ENCODE results near the gene PRKCH.

The PRKCH gene

GRCh38 chr14:61476105-61476753, 154.8 kb downstream of the PRKCH start:
- Mint-ChIP-seq H3K9me3 (no peaks in the 10 kb centered on the region), H3K4me1 (peaks cover 28% of the 10 kb centered on the region), H3K27ac (no peak overlapping the region), H3K27me3 (ENCODE audit: low read depth, poor library complexity) (peaks cover 30% of the 10 kb centered on the region), H3K4me3 (no peak overlapping the region), H3K36me3 (ENCODE audit: low read depth) (no peaks in the 10 kb centered on the region)
- TF ChIP-seq CTCF (IDR thresholded peaks at IDR 0.05): no peak
- DNase-seq: no peak

- no peak for TF ChIP-seq CTCF (IDR thresholded peaks at IDR 0.05)
- H3K9me3 Mint-ChIP-seq: no peaks in the 10 kb centered on the region
- peaks cover 30% of the 10 kb centered on the region for H3K27me3 Mint-ChIP-seq (ENCODE audit: low read depth, poor library complexity)
- H3K27ac Mint-ChIP-seq: peak overlapping the region; percentile 6
- H3K4me1 Mint-ChIP-seq: peaks cover 23% of the 10 kb centered on the region
- peak overlapping the region; percentile 1 for H3K4me3 Mint-ChIP-seq
- no peak for DNase-seq
- no peaks in the 10 kb centered on the region for H3K36me3 Mint-ChIP-seq (ENCODE audit: low read depth)
These were observed 155.5 kb downstream of the PRKCH start for GRCh38 chr14:61476754-61477410.

- no peaks in the 10 kb centered on the region for H3K36me3 Mint-ChIP-seq (ENCODE audit: low read depth)
- no peak overlapping the region for H3K27ac Mint-ChIP-seq
- H3K27me3 Mint-ChIP-seq (ENCODE audit: low read depth, poor library complexity): peaks cover 29% of the 10 kb centered on the region
- no peak for TF ChIP-seq CTCF (IDR thresholded peaks at IDR 0.05)
- H3K9me3 Mint-ChIP-seq: no peaks in the 10 kb centered on the region
- peaks cover 22% of the 10 kb centered on the region for H3K4me1 Mint-ChIP-seq
- no peak overlapping the region for H3K4me3 Mint-ChIP-seq
- no peak for DNase-seq
These were observed 156.5 kb downstream of the PRKCH start for GRCh38 chr14:61477712-61478462.

- Mint-ChIP-seq H3K27ac (no peak overlapping the region), H3K27me3 (ENCODE audit: low read depth, poor library complexity) (peaks cover 22% of the 10 kb centered on the region), H3K4me1 (peaks cover 22% of the 10 kb centered on the region), H3K36me3 (ENCODE audit: low read depth) (no peaks in the 10 kb centered on the region), H3K4me3 (no peak overlapping the region), H3K9me3 (no peaks in the 10 kb centered on the region)
- no peak for TF ChIP-seq CTCF (IDR thresholded peaks at IDR 0.05)
- no peak for DNase-seq
These were observed 157.6 kb downstream of the PRKCH start for GRCh38 chr14:61478971-61479473.

GRCh38 chr14:61479746-61480502, 158.5 kb downstream of the PRKCH start:
- H3K4me1 Mint-ChIP-seq: peaks cover 22% of the 10 kb centered on the region

More at GRCh38 chr14:61479746-61480502, 158.5 kb downstream of the PRKCH start:
- H3K27me3 Mint-ChIP-seq (ENCODE audit: low read depth, poor library complexity): peaks cover 22% of the 10 kb centered on the region
- no peak overlapping the region for H3K4me3 Mint-ChIP-seq
- no peaks in the 10 kb centered on the region for H3K36me3 Mint-ChIP-seq (ENCODE audit: low read depth)
- no peak for DNase-seq
- H3K9me3 Mint-ChIP-seq: no peaks in the 10 kb centered on the region
- H3K27ac Mint-ChIP-seq: no peak overlapping the region
- no peak for TF ChIP-seq CTCF (IDR thresholded peaks at IDR 0.05)

Data from nephron progenitor cell (in vitro differentiated cells).